SK-MEL-5 (cell line): ENCODE data around the gene KY. TPM values are rescaled to one million over a fixed set of nuclear protein-coding genes. Genes with fewer than 3 reads are reported as not detected.

ENCODE experiments used
- total RNA-seq: library from RNA; depleted of rRNA; stranded (reverse); fragments of >200 nt; shearing (Covaris generic); gene quantifications from 2 replicates; pipeline ENCODE4 v1.2.3, GENCODE V29; 2014; rRNA removed

Gene KY
- total RNA-seq, 1 experiment from 2014 or later = not detected

Other genes with a start within 250 kb of the KY start
- 46.4 and 49.2 TPM in 2 replicates for gene ANAPC13, start 165.0 kb downstream of the KY start, total RNA-seq
- gene CEP63, start 165.0 kb downstream of the KY start, total RNA-seq = 32.2 and 34.1 TPM in 2 replicates
- 1.1 TPM in 1 of 2 replicates, not detected in the other for gene EPHB1, start 144.2 kb upstream of the KY start, total RNA-seq